Measurements from ENCODE around the gene MRPL41. TPM values are rescaled to one million over a fixed set of nuclear protein-coding genes. Genes with fewer than 3 reads are reported as not detected.
"Not testable (repeated sequence)": the region's sequence is repeated elsewhere in the genome, so short reads cannot be mapped to it uniquely, and the experiment has no call there.

MRPL41 gene
- total RNA-seq, 1 experiment from 2014 or later: 46.9 TPM

- Histone ChIP-seq H3K79me2 (ENCODE audit: low read length) (no peaks in the 10 kb centered on the region), H3K27me3 (ENCODE audit: low read length) (no peaks in the 10 kb centered on the region), H2AFZ (ENCODE audit: low read length) (no peak overlapping the region), H3K4me1 (ENCODE audit: low read length) (no peaks in the 10 kb centered on the region), H4K20me1 (ENCODE audit: insufficient read depth, low read depth, low read length) (no peaks in the 10 kb centered on the region), H3K9me2 (replicated peaks; ENCODE audit: insufficient read depth, low read length) (no peaks in the 10 kb centered on the region), H3K9ac (ENCODE audit: low read length) (no peak overlapping the region), H3K9me3 (ENCODE audit: low read length) (no peaks in the 10 kb centered on the region), H3K36me3 (ENCODE audit: insufficient read depth, low read length) (no peaks in the 10 kb centered on the region), H3K4me2 (ENCODE audit: low read depth, low read length, poor library complexity, severe bottlenecking) (no peak overlapping the region), H3K4me3 (ENCODE audit: low read length) (no peak overlapping the region), H3K27ac (ENCODE audit: low read length) (no peak overlapping the region)
- no peak for DNase-seq
These were observed 39.8 kb upstream of the MRPL41 start for GRCh38 chr9:137511758-137512463.

GRCh38 chr9:137513136-137513535 is 38.5 kb upstream of the MRPL41 start:
- not testable (repeated sequence) for DNase-seq; H3K9me2 ChIP-seq (replicated peaks; ENCODE audit: insufficient read depth, low read length); H3K79me2 ChIP-seq (ENCODE audit: low read length); H3K4me1 ChIP-seq (ENCODE audit: low read length); H4K20me1 ChIP-seq (ENCODE audit: insufficient read depth, low read depth, low read length); H3K36me3 ChIP-seq (ENCODE audit: insufficient read depth, low read length); H2AFZ ChIP-seq (ENCODE audit: low read length); H3K27ac ChIP-seq (ENCODE audit: low read length); H3K27me3 ChIP-seq (ENCODE audit: low read length); H3K4me2 ChIP-seq (ENCODE audit: low read depth, low read length, poor library complexity, severe bottlenecking); H3K9me3 ChIP-seq (ENCODE audit: low read length); H3K9ac ChIP-seq (ENCODE audit: low read length); H3K4me3 ChIP-seq (ENCODE audit: low read length)

DNA sequence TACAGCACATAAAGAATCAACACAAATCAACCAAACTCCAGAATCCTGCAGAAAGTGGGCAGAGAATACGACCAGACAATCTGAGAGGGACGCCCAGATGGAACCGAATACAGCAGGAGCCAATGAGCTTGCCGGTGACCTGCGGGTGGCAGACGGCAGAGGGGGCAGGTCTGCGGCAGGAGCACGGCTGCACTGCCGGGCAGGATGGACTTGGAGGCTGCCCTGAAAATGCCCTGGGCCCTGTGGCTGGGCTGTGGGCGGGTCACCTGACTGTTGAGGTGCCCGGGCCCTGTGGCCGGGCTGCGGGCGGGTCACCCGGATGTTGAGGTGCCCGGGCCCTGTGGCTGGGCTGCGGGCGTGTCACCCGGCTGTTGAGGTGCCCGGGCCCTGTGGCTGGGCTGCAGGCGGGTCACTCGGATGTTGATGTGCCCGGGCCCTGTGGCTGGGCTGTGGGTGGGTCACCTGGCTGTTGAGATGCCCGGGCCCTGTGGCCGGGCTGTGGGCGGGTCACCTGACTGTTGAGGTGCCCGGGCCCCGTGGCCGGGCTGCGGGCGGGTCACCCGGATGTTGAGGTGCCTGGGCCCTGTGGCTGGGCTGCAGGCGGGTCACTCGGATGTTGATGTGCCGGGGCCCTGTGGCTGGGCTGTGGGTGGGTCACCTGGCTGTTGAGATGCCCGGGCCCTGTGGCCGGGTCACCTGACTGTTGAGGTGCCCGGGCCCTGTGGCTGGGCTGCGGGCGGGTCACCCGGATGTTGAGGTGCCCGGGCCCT is 37.7 kb upstream of the MRPL41 start:
- not testable (repeated sequence) for H3K9me3 ChIP-seq (ENCODE audit: low read length); H3K27me3 ChIP-seq (ENCODE audit: low read length); H4K20me1 ChIP-seq (ENCODE audit: insufficient read depth, low read depth, low read length); H3K79me2 ChIP-seq (ENCODE audit: low read length); H3K4me1 ChIP-seq (ENCODE audit: low read length); H3K27ac ChIP-seq (ENCODE audit: low read length); H3K4me3 ChIP-seq (ENCODE audit: low read length); DNase-seq; H3K9me2 ChIP-seq (replicated peaks; ENCODE audit: insufficient read depth, low read length); H3K36me3 ChIP-seq (ENCODE audit: insufficient read depth, low read length); H3K4me2 ChIP-seq (ENCODE audit: low read depth, low read length, poor library complexity, severe bottlenecking); H3K9ac ChIP-seq (ENCODE audit: low read length); H2AFZ ChIP-seq (ENCODE audit: low read length)

GRCh38 chr9:137514691-137515337 is 36.9 kb upstream of the MRPL41 start:
- Histone ChIP-seq H3K9me2 (replicated peaks; ENCODE audit: insufficient read depth, low read length) (no peaks in the 10 kb centered on the region), H3K36me3 (ENCODE audit: insufficient read depth, low read length) (no peaks in the 10 kb centered on the region), H3K9me3 (ENCODE audit: low read length) (no peaks in the 10 kb centered on the region), H3K4me2 (ENCODE audit: low read depth, low read length, poor library complexity, severe bottlenecking) (no peak overlapping the region), H2AFZ (ENCODE audit: low read length) (no peak overlapping the region), H3K9ac (ENCODE audit: low read length) (no peak overlapping the region), H3K27me3 (ENCODE audit: low read length) (no peaks in the 10 kb centered on the region), H3K79me2 (ENCODE audit: low read length) (no peaks in the 10 kb centered on the region), H3K27ac (ENCODE audit: low read length) (no peak overlapping the region), H3K4me1 (ENCODE audit: low read length) (no peaks in the 10 kb centered on the region), H3K4me3 (ENCODE audit: low read length) (no peak overlapping the region), H4K20me1 (ENCODE audit: insufficient read depth, low read depth, low read length) (no peaks in the 10 kb centered on the region)
- no peak for DNase-seq

DNA sequence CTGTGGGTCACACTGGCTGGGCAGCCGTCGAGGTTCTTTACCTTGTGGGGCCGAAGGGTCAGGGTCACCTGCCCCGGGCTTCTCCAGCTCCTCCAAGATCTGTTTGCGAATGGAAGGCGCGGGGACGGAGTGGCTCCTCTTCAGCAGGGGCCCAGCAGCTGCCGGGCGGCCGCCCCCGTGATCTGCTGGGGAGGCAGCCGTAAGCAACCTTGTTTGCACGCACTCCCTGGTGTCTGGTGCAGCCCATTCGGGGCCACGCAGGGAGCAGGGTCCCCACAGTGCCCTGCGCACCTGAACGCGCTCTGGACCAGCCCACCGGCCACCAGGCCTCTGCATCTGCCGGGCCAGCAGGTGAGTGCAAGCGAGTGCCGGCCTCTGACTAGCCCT is 36.3 kb upstream of the MRPL41 start:
- no peak for DNase-seq
- H3K27ac ChIP-seq (ENCODE audit: low read length): no peak overlapping the region
- H3K9ac ChIP-seq (ENCODE audit: low read length): no peak overlapping the region
- no peaks in the 10 kb centered on the region for H3K9me3 ChIP-seq (ENCODE audit: low read length)
- H3K4me2 ChIP-seq (ENCODE audit: low read depth, low read length, poor library complexity, severe bottlenecking): no peak overlapping the region
- no peak overlapping the region for H2AFZ ChIP-seq (ENCODE audit: low read length)
- H3K27me3 ChIP-seq (ENCODE audit: low read length): no peaks in the 10 kb centered on the region
- H3K9me2 ChIP-seq (replicated peaks; ENCODE audit: insufficient read depth, low read length): no peaks in the 10 kb centered on the region
- no peaks in the 10 kb centered on the region for H3K4me1 ChIP-seq (ENCODE audit: low read length)
- H3K36me3 ChIP-seq (ENCODE audit: insufficient read depth, low read length): no peaks in the 10 kb centered on the region
- no peaks in the 10 kb centered on the region for H4K20me1 ChIP-seq (ENCODE audit: insufficient read depth, low read depth, low read length)
- no peak overlapping the region for H3K4me3 ChIP-seq (ENCODE audit: low read length)
- no peaks in the 10 kb centered on the region for H3K79me2 ChIP-seq (ENCODE audit: low read length)

GRCh38 chr9:137516144-137516917 is 35.3 kb upstream of the MRPL41 start:
- Histone ChIP-seq H3K79me2 (ENCODE audit: low read length) (no peaks in the 10 kb centered on the region), H3K4me1 (ENCODE audit: low read length) (no peaks in the 10 kb centered on the region), H3K4me2 (ENCODE audit: low read depth, low read length, poor library complexity, severe bottlenecking) (no peak overlapping the region), H3K9me2 (replicated peaks; ENCODE audit: insufficient read depth, low read length) (no peaks in the 10 kb centered on the region), H3K27me3 (ENCODE audit: low read length) (no peaks in the 10 kb centered on the region), H2AFZ (ENCODE audit: low read length) (no peak overlapping the region), H3K27ac (ENCODE audit: low read length) (no peak overlapping the region), H3K36me3 (ENCODE audit: insufficient read depth, low read length) (no peaks in the 10 kb centered on the region), H3K9ac (ENCODE audit: low read length) (no peak overlapping the region), H3K4me3 (ENCODE audit: low read length) (no peak overlapping the region), H3K9me3 (ENCODE audit: low read length) (no peaks in the 10 kb centered on the region), H4K20me1 (ENCODE audit: insufficient read depth, low read depth, low read length) (no peaks in the 10 kb centered on the region)
- no peak for DNase-seq

GRCh38 chr9:137518661-137519459 is 32.8 kb upstream of the MRPL41 start:
- H3K4me3 ChIP-seq (ENCODE audit: low read length); H3K79me2 ChIP-seq (ENCODE audit: low read length); H3K9ac ChIP-seq (ENCODE audit: low read length); H3K4me2 ChIP-seq (ENCODE audit: low read depth, low read length, poor library complexity, severe bottlenecking); DNase-seq; H3K27ac ChIP-seq (ENCODE audit: low read length); H3K27me3 ChIP-seq (ENCODE audit: low read length); H4K20me1 ChIP-seq (ENCODE audit: insufficient read depth, low read depth, low read length); H3K36me3 ChIP-seq (ENCODE audit: insufficient read depth, low read length); H3K9me3 ChIP-seq (ENCODE audit: low read length); H3K9me2 ChIP-seq (replicated peaks; ENCODE audit: insufficient read depth, low read length); H3K4me1 ChIP-seq (ENCODE audit: low read length); H2AFZ ChIP-seq (ENCODE audit: low read length): not testable (repeated sequence)
